Subcutaneous adipose tissue (tissue), 4 donors: ENCODE data around the gene CEP170B. TPM values are rescaled to one million over a fixed set of nuclear protein-coding genes. Genes with fewer than 3 reads are reported as not detected.

ENCODE experiments used
- total RNA-seq, 4 donors: library from RNA; depleted of rRNA; stranded (reverse); fragments of >200 nt; gene quantifications; one replicate each; pipeline ENCODE4 v1.1.0, GENCODE V29; 2016
- TF ChIP-seq, protein P1 (sequence below): fragments of 450-650 bp; IDR thresholded peaks from one replicate; pipeline ENCODE4 v1.5.1; 2016; ENCODE audit warnings: low read depth, mild to moderate bottlenecking, control low read depth, antibody characterized with exemption, moderate library complexity

CEP170B gene
- total RNA-seq, 4 donors from 2014 or later: 5.6 to 23.9 (median 9.3) TPM

DNA sequence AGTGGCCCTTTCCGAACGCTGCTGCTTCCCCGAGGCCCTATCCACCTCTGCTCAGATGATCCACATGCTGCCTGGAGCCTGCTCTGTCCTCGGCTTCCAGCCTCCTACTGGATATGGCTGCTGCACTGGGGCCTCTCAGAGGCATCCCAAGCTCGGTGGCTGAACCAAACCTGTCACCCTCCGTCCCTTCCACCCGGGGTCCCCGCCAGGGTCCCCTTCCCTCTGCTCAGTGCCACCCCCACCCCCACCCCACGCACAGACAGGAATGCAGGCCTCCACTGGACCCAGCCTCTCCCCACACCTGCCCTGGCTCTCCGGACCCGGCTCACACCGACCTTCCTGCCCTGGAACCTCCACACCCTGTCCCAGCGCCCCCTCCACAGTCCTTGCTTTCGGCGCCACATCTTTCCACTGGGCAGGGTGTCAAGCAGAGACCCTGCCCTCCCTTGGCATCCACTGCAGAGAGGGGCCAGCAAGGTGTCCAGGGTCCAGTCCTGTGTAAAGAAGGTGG lies 6.1 kb downstream of the CEP170B start:
- TF ChIP-seq, protein P1, sequence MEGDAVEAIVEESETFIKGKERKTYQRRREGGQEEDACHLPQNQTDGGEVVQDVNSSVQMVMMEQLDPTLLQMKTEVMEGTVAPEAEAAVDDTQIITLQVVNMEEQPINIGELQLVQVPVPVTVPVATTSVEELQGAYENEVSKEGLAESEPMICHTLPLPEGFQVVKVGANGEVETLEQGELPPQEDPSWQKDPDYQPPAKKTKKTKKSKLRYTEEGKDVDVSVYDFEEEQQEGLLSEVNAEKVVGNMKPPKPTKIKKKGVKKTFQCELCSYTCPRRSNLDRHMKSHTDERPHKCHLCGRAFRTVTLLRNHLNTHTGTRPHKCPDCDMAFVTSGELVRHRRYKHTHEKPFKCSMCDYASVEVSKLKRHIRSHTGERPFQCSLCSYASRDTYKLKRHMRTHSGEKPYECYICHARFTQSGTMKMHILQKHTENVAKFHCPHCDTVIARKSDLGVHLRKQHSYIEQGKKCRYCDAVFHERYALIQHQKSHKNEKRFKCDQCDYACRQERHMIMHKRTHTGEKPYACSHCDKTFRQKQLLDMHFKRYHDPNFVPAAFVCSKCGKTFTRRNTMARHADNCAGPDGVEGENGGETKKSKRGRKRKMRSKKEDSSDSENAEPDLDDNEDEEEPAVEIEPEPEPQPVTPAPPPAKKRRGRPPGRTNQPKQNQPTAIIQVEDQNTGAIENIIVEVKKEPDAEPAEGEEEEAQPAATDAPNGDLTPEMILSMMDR: no peak

DNA sequence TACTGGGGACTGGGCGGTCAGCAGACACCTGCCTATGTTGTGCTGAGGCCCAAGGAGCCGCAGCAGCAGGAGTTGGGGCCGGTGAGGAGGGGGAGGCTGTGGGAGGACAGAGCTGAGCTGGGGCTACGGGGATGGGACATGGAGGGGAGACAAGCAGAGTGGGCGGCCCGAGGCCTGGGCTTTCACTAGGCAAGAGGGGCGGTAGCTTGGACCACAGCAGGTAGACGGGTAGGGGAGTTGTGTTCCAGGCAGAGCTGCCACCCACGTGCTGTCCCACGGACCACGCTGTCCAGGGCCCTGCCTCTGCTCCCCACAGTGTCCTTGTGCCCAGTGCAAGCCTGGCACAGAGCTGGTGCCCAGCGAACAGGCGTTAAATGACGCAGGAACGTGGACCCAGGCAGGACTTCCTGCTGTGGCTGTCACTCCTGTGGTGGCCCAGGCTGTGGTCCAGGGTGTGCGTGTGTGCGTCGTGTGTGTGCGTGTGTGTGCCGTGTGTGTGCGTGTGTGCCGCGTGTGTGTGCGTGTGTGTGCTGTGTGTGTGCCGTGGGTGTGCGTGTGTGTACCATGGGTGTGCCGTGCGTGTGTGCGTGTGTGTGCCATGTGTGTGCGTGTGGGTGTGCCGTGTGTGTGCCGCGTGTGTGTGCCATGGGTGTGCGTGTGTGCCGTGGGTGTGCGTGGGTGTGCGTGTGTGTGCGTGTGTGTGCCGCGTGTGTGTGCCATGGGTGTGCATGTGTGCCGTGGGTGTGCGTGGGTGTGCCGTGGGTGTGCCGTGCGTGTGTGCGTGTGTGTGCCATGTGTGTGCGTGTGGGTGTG lies 6.8 kb downstream of the CEP170B start:
- TF ChIP-seq, protein P1: no peak

- TF ChIP-seq, protein P1: no peak
Observed at GRCh38 chr14:104872469-104873341, 7.6 kb downstream of the CEP170B start.

- TF ChIP-seq, protein P1: no peak
Observed at GRCh38 chr14:104873380-104874055, 8.4 kb downstream of the CEP170B start.

GRCh38 chr14:104874110-104874531 lies 9.1 kb downstream of the CEP170B start:
- TF ChIP-seq, protein P1: no peak

DNA sequence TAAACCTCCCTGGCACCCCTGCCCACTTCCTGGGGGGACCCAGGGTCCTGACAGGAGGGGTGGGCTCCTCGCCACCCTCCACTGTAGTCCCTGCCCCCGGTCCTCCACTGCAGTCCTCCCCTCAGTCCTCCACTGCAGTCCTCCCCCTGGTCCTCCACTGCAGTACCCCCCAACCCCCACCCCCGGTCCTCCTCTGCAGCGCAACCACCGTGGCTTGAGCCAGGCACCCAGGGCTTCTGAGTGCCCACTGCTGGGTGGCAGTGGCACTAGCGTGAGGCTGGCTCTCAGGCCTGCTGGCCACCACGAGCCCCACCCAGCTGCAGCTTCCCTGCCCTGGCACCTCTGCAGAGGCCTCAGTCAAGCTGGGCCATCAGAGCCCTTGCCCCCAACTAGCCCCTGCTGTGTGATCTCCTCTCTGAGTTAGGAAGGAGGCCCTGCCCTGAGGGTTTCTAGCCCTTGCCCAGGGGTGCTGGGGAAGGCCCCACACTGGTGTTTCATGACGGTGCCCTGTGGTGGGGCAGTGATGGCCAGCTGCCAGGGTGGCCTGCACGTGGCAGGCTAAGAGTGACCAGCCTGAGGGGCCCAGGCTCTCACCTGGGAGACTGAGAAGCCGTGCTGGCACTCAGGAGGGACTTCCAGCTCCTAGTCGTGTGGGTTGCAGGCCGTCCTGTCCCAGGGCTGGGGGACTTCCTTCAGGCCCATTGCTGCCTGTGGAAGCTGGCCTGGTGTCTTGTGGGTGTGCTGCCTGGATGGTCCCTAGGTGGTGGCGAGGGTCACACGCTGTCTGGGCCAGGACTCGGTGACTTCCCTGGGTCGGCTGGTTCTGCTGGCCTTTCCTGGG lies 9.7 kb downstream of the CEP170B start:
- TF ChIP-seq, protein P1: no peak
